ENCODE measurements around the gene GLT8D2.

GRCh38 chr12:103956509-103957027 is 93.4 kb downstream of the GLT8D2 start:
- TF ChIP-seq, protein P1, sequence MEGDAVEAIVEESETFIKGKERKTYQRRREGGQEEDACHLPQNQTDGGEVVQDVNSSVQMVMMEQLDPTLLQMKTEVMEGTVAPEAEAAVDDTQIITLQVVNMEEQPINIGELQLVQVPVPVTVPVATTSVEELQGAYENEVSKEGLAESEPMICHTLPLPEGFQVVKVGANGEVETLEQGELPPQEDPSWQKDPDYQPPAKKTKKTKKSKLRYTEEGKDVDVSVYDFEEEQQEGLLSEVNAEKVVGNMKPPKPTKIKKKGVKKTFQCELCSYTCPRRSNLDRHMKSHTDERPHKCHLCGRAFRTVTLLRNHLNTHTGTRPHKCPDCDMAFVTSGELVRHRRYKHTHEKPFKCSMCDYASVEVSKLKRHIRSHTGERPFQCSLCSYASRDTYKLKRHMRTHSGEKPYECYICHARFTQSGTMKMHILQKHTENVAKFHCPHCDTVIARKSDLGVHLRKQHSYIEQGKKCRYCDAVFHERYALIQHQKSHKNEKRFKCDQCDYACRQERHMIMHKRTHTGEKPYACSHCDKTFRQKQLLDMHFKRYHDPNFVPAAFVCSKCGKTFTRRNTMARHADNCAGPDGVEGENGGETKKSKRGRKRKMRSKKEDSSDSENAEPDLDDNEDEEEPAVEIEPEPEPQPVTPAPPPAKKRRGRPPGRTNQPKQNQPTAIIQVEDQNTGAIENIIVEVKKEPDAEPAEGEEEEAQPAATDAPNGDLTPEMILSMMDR (IDR thresholded peaks at IDR 0.05): no peak
- TF ChIP-seq USF2 (IDR thresholded peaks at IDR 0.05; ENCODE audit: borderline replicate concordance, low read depth, low read length): no peak
- TF ChIP-seq, protein P2, sequence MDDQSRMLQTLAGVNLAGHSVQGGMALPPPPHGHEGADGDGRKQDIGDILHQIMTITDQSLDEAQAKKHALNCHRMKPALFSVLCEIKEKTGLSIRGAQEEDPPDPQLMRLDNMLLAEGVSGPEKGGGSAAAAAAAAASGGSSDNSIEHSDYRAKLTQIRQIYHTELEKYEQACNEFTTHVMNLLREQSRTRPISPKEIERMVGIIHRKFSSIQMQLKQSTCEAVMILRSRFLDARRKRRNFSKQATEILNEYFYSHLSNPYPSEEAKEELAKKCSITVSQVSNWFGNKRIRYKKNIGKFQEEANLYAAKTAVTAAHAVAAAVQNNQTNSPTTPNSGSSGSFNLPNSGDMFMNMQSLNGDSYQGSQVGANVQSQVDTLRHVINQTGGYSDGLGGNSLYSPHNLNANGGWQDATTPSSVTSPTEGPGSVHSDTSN (IDR thresholded peaks at IDR 0.05): no peak
- TF ChIP-seq, protein P3, sequence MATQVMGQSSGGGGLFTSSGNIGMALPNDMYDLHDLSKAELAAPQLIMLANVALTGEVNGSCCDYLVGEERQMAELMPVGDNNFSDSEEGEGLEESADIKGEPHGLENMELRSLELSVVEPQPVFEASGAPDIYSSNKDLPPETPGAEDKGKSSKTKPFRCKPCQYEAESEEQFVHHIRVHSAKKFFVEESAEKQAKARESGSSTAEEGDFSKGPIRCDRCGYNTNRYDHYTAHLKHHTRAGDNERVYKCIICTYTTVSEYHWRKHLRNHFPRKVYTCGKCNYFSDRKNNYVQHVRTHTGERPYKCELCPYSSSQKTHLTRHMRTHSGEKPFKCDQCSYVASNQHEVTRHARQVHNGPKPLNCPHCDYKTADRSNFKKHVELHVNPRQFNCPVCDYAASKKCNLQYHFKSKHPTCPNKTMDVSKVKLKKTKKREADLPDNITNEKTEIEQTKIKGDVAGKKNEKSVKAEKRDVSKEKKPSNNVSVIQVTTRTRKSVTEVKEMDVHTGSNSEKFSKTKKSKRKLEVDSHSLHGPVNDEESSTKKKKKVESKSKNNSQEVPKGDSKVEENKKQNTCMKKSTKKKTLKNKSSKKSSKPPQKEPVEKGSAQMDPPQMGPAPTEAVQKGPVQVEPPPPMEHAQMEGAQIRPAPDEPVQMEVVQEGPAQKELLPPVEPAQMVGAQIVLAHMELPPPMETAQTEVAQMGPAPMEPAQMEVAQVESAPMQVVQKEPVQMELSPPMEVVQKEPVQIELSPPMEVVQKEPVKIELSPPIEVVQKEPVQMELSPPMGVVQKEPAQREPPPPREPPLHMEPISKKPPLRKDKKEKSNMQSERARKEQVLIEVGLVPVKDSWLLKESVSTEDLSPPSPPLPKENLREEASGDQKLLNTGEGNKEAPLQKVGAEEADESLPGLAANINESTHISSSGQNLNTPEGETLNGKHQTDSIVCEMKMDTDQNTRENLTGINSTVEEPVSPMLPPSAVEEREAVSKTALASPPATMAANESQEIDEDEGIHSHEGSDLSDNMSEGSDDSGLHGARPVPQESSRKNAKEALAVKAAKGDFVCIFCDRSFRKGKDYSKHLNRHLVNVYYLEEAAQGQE (IDR thresholded peaks at IDR 0.05; ENCODE audit: low read depth, low read length): no peak
- no peak for TF ChIP-seq FOXM1 (IDR thresholded peaks at IDR 0.05; ENCODE audit: low read depth)
- no peak for TF ChIP-seq TCF12 (IDR thresholded peaks at IDR 0.05)
- TF ChIP-seq POLR2AphosphoS5 (IDR thresholded peaks at IDR 0.05; ENCODE audit: low read depth, low read length): no peak
